Stomach smooth muscle (tissue), 2 donors: Measurements from ENCODE around the gene ORC1.
A peak's percentile ranks its signal among the peaks of the same experiment; 100 is the strongest.

ENCODE experiments used
- H3K27ac ChIP-seq: one replicate; pipeline ENCODE4 v1.7.0; 2013; ENCODE audit warnings: mild to moderate bottlenecking, low read length, inconsistent platforms
- H3K27me3 ChIP-seq, 2 donors: one replicate each; pipeline ENCODE4 v1.7.0; 2013; ENCODE audit warnings: low read length in 2 of 2; ENCODE audit not compliant: insufficient read depth in 2 of 2, control insufficient read depth in 1 of 2
- H3K36me3 ChIP-seq, 2 donors: one replicate each; pipeline ENCODE4 v1.7.0; 2013; ENCODE audit warnings: low read length in 2 of 2; ENCODE audit not compliant: control insufficient read depth in 2 of 2, insufficient read depth in 2 of 2
- H3K4me1 ChIP-seq: one replicate; pipeline ENCODE4 v1.7.0; 2013; ENCODE audit warnings: low read length; ENCODE audit not compliant: control insufficient read depth, insufficient read depth
- H3K4me3 ChIP-seq, 2 donors: one replicate each; pipeline ENCODE4 v1.7.0; 2013; ENCODE audit warnings: low read length in 2 of 2
- H3K9ac ChIP-seq, 2 donors: one replicate each; pipeline ENCODE4 v1.7.0; 2013; ENCODE audit warnings: low read length in 2 of 2, mild to moderate bottlenecking in 1 of 2
- H3K9me3 ChIP-seq, 2 donors: one replicate each; pipeline ENCODE4 v1.7.0; 2013; ENCODE audit warnings: low read length in 2 of 2; ENCODE audit not compliant: control insufficient read depth in 2 of 2
- donor health status: healthy.
- donor health status: Pancreatic carcinoma.

Gene ORC1

GRCh38 chr1:52423771-52424170 is 19.5 kb upstream of the ORC1 start:
- H3K36me3 ChIP-seq = peaks cover 0 to 17% of the 10 kb centered on the region in 2 donors
- H3K4me3 ChIP-seq = no peak overlapping the region
- H3K4me1 ChIP-seq = no peaks in the 10 kb centered on the region

GRCh38 chr1:52423055-52423454 is 18.8 kb upstream of the ORC1 start:
- Histone ChIP-seq H3K9me3 (no peaks in the 10 kb centered on the region), H3K9ac (no peak overlapping the region), H3K4me1 (no peaks in the 10 kb centered on the region), H3K36me3 (peaks cover 0 to 20% of the 10 kb centered on the region in 2 donors), H3K27ac (no peak overlapping the region), H3K4me3 (no peak overlapping the region), H3K27me3 (no peaks in the 10 kb centered on the region)

More at GRCh38 chr1:52423771-52424170, 19.5 kb upstream of the ORC1 start:
- Histone ChIP-seq H3K9me3 (no peaks in the 10 kb centered on the region), H3K9ac (no peak overlapping the region), H3K27me3 (no peaks in the 10 kb centered on the region), H3K27ac (no peak overlapping the region)

GRCh38 chr1:52420713-52421112 is 16.5 kb upstream of the ORC1 start:
- H3K4me1 ChIP-seq = no peaks in the 10 kb centered on the region
- H3K9ac ChIP-seq = no peak overlapping the region
- H3K4me3 ChIP-seq = no peak overlapping the region
- H3K9me3 ChIP-seq = no peaks in the 10 kb centered on the region
- no peak overlapping the region for H3K27ac ChIP-seq
- H3K27me3 ChIP-seq = no peaks in the 10 kb centered on the region
- peaks cover 9 to 26% of the 10 kb centered on the region in 2 donors for H3K36me3 ChIP-seq

- Histone ChIP-seq H3K4me1 (no peaks in the 10 kb centered on the region), H3K36me3 (peaks cover 43 to 50% of the 10 kb centered on the region in 2 donors), H3K9me3 (no peaks in the 10 kb centered on the region), H3K9ac (no peak overlapping the region), H3K27ac (no peak overlapping the region), H3K27me3 (no peaks in the 10 kb centered on the region), H3K4me3 (no peak overlapping the region)
These were observed 12.6 kb upstream of the ORC1 start for GRCh38 chr1:52416811-52417210.

GRCh38 chr1:52414942-52415341 is 10.7 kb upstream of the ORC1 start:
- no peaks in the 10 kb centered on the region for H3K4me1 ChIP-seq
- no peak overlapping the region for H3K4me3 ChIP-seq
- H3K9me3 ChIP-seq = no peaks in the 10 kb centered on the region
- H3K9ac ChIP-seq = no peak overlapping the region
- no peaks in the 10 kb centered on the region for H3K27me3 ChIP-seq
- peaks cover 53 to 54% of the 10 kb centered on the region in 2 donors for H3K36me3 ChIP-seq
- no peak overlapping the region for H3K27ac ChIP-seq

GRCh38 chr1:52413410-52413989 is 9.3 kb upstream of the ORC1 start:
- Histone ChIP-seq H3K9ac (no peak overlapping the region), H3K4me3 (no peak overlapping the region), H3K4me1 (no peaks in the 10 kb centered on the region), H3K27me3 (no peaks in the 10 kb centered on the region), H3K27ac (no peak overlapping the region), H3K36me3 (peaks cover 60 to 65% of the 10 kb centered on the region in 2 donors), H3K9me3 (no peaks in the 10 kb centered on the region)

GRCh38 chr1:52404975-52405338 is 734 bp upstream of the ORC1 start:
- H3K4me3 ChIP-seq = peak overlapping the region; percentile 100
- peaks cover 13 to 14% of the 10 kb centered on the region in 2 donors for H3K36me3 ChIP-seq
- peak overlapping the region; percentile 90 for H3K27ac ChIP-seq
- no peaks in the 10 kb centered on the region for H3K9me3 ChIP-seq
- peaks cover 9% of the 10 kb centered on the region for H3K4me1 ChIP-seq
- no peaks in the 10 kb centered on the region for H3K27me3 ChIP-seq
- peak overlapping the region; percentile 96 to 99 for H3K9ac ChIP-seq

- peak overlapping the region; percentile 68 to 96 for H3K9ac ChIP-seq
These were observed 582 bp downstream of the ORC1 start for GRCh38 chr1:52403566-52404115.

GRCh38 chr1:52402860-52403240 is 1.4 kb downstream of the ORC1 start:
- Histone ChIP-seq H3K9ac (no peak overlapping the region), H3K4me3 (no peak overlapping the region), H3K27me3 (no peaks in the 10 kb centered on the region), H3K27ac (no peak overlapping the region), H3K4me1 (peaks cover 9% of the 10 kb centered on the region), H3K9me3 (no peaks in the 10 kb centered on the region), H3K36me3 (peaks cover 0 to 3% of the 10 kb centered on the region in 2 donors)

More at GRCh38 chr1:52403566-52404115, 582 bp downstream of the ORC1 start:
- Histone ChIP-seq H3K36me3 (peaks cover 4 to 5% of the 10 kb centered on the region in 2 donors), H3K27me3 (no peaks in the 10 kb centered on the region), H3K4me1 (peaks cover 9% of the 10 kb centered on the region), H3K9me3 (no peaks in the 10 kb centered on the region), H3K4me3 (peak overlapping the region; percentile 100), H3K27ac (peak overlapping the region; percentile 38)

GRCh38 chr1:52400131-52400530 is 4.1 kb downstream of the ORC1 start:
- Histone ChIP-seq H3K27ac (no peak overlapping the region), H3K4me1 (peaks cover 9% of the 10 kb centered on the region), H3K9me3 (no peaks in the 10 kb centered on the region), H3K27me3 (no peaks in the 10 kb centered on the region), H3K4me3 (no peak overlapping the region), H3K36me3 (no peaks in the 10 kb centered on the region), H3K9ac (no peak overlapping the region)

- Histone ChIP-seq H3K9me3 (no peaks in the 10 kb centered on the region), H3K4me3 (no peak overlapping the region), H3K9ac (no peak overlapping the region), H3K27ac (no peak overlapping the region), H3K4me1 (peaks cover 9% of the 10 kb centered on the region), H3K27me3 (no peaks in the 10 kb centered on the region), H3K36me3 (no peaks in the 10 kb centered on the region)
These were observed 4.6 kb downstream of the ORC1 start for GRCh38 chr1:52399629-52400028.
